ENCODE data around the gene SERINC1. TPM values are rescaled to one million over a fixed set of nuclear protein-coding genes. Genes with fewer than 3 reads are reported as not detected.
A peak's percentile ranks its signal among the peaks of the same experiment; 100 is the strongest.

Gene SERINC1
- total and polyA plus RNA-seq, 4 experiments from 2014 or later = 142 to 197 (median 144) TPM

DNA sequence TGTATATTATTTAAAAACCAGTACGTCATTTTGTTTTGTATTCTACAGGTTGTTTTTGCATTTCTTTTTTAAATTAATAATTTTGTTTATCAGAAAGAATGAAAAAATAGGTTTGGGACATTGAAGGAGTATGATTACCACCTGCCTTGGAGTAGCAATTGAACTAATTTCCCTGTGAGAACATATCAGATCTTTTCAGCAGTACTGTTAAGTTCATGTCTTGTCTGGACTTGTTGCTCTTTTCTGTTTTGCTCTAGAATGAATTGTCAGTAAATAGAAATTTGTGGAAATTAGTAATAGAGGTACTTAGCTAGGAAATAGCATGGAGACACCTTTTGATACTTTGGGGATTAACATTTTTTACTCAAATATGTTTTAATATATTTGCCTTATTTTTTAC is 47.9 kb downstream of the SERINC1 start:
- no peak overlapping the region for H3K4me3 ChIP-seq (ENCODE audit: low read length in 2 of 2)
- H3K9me3 ChIP-seq (ENCODE audit: control insufficient read depth in 1 of 2, low read length in 2 of 2) = no peaks in the 10 kb centered on the region
- intact Hi-C loops (cut with micrococcal nuclease) = no loop called here
- Mint-ChIP-seq H3K4me1 (no peaks in the 10 kb centered on the region), H3K9me3 (no peaks in the 10 kb centered on the region), H3K36me3 (peaks cover 57 to 66% of the 10 kb centered on the region in 2 donors), H3K27ac (no peak overlapping the region), H3K27me3 (no peaks in the 10 kb centered on the region), H3K4me3 (no peak overlapping the region)
- DNase-seq = no peak
- ChIA-PET POLR2A (ENCODE audit: partially characterized antibody) (no interaction called here), CTCF (ENCODE audit: partially characterized antibody) (no interaction called here)
- no peaks in the 10 kb centered on the region for H3K27me3 ChIP-seq (ENCODE audit: insufficient read depth, low read length)
- H3K27ac ChIP-seq (ENCODE audit: low read depth, low read length) = no peak overlapping the region
- H3K36me3 ChIP-seq (ENCODE audit: insufficient read depth, low read length) = peaks cover 38% of the 10 kb centered on the region
- H3K4me1 ChIP-seq (ENCODE audit: insufficient read depth, low read length) = no peaks in the 10 kb centered on the region

DNA sequence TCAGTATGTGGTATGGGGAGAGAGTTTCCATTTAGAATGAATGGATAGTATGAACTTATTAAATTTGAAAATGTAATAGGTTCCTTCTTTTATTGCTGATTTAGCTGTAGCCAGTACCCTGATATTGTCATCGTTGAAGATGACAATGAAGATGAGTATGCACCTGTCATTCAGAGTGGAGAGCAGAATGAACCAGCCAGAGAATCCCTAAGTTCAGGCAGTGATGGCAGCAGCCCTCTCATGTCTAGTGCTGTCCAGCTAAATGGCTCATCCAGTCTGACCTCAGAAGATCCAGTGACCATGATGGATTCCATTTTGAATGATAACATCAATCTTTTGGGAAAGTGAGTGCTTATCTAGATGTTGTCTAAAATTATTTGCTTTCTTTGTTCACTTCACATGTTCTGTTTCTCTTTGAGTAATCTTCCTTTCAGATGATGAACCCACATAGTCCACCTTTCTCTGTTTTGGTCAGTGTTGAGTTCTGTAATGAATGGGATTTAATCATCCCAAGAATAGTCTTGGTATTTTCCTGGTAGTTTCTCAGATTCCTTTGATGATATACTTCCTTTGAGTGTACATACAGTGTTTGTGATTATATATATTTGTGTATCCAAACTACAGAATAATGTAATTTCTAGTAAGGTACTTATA is 48.9 kb downstream of the SERINC1 start:
- Histone ChIP-seq H3K36me3 (ENCODE audit: insufficient read depth, low read length) (peaks cover 34% of the 10 kb centered on the region), H3K27ac (ENCODE audit: low read depth, low read length) (no peak overlapping the region), H3K9me3 (ENCODE audit: control insufficient read depth in 1 of 2, low read length in 2 of 2) (no peaks in the 10 kb centered on the region), H3K4me3 (ENCODE audit: low read length in 2 of 2) (no peak overlapping the region), H3K27me3 (ENCODE audit: insufficient read depth, low read length) (no peaks in the 10 kb centered on the region), H3K4me1 (ENCODE audit: insufficient read depth, low read length) (no peaks in the 10 kb centered on the region)
- Mint-ChIP-seq H3K4me1 (no peaks in the 10 kb centered on the region), H3K36me3 (peaks cover 54 to 62% of the 10 kb centered on the region in 2 donors), H3K27me3 (no peaks in the 10 kb centered on the region), H3K9me3 (no peaks in the 10 kb centered on the region), H3K27ac (no peak overlapping the region), H3K4me3 (no peak overlapping the region)
- POLR2A ChIA-PET (ENCODE audit: partially characterized antibody) = no interaction called here
- intact Hi-C loops (cut with micrococcal nuclease) = no loop called here
- no peak for DNase-seq
- CTCF ChIA-PET (ENCODE audit: partially characterized antibody) = no interaction called here

DNA sequence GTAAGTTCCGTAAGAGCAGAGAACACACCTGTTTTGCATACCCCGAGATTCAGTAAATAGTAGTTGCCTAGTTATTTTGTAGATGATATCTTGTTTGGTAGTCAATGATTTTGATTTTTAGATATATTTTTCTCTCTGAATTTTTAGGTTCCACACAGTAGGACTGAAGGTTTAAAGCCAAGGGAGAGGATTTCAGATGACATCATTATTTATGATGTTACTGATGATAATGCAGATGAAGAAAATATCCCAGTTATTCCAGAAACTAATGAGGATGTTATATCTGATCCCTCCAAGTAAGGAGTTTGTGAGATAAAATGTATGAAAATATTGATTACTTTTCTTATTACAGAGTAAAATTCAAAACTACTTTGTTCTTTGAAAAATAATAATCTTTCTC is 49.6 kb downstream of the SERINC1 start:
- Mint-ChIP-seq H3K4me3 (no peak overlapping the region), H3K4me1 (no peaks in the 10 kb centered on the region), H3K27me3 (no peaks in the 10 kb centered on the region), H3K36me3 (peaks cover 54 to 61% of the 10 kb centered on the region in 2 donors), H3K27ac (no peak overlapping the region), H3K9me3 (no peaks in the 10 kb centered on the region)
- H3K4me3 ChIP-seq (ENCODE audit: low read length in 2 of 2) = no peak overlapping the region
- DNase-seq = no peak
- H3K4me1 ChIP-seq (ENCODE audit: insufficient read depth, low read length) = no peaks in the 10 kb centered on the region
- intact Hi-C loops (cut with micrococcal nuclease) = no loop called here
- ChIA-PET POLR2A (ENCODE audit: partially characterized antibody) (no interaction called here), CTCF (ENCODE audit: partially characterized antibody) (no interaction called here)
- no peaks in the 10 kb centered on the region for H3K27me3 ChIP-seq (ENCODE audit: insufficient read depth, low read length)
- H3K36me3 ChIP-seq (ENCODE audit: insufficient read depth, low read length) = peaks cover 31% of the 10 kb centered on the region
- H3K9me3 ChIP-seq (ENCODE audit: control insufficient read depth in 1 of 2, low read length in 2 of 2) = no peaks in the 10 kb centered on the region
- no peak overlapping the region for H3K27ac ChIP-seq (ENCODE audit: low read depth, low read length)

DNA sequence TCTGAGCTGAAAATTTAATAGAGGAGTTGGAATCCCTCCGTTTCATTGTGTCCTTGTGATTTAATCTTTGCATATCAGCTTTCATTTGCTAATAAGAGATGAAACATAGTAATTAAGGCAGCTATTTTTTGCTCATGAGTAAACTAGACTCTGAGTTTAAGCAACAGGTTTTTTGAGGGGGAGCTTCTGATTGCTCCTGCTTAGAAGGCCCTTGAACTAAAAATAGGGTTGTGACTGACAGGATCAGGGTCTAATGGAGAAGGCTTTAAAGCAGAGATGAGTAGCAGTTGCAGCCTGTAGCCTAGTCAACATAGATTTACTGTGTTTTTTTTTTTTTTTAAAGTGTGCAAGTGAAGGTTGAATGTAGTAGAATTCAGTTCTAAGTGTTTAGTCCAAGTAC is 54.8 kb downstream of the SERINC1 start:
- intact Hi-C loops (cut with micrococcal nuclease) = no loop called here
- H3K27ac Mint-ChIP-seq = peak overlapping the region in 1 of 7 donors; percentile 55
- CTCF ChIA-PET (ENCODE audit: partially characterized antibody) = interaction anchor here (0.9 to 1.1 kb wide), 2 partner anchors 18 to 35 kb away, joined by 3 read pairs; partner anchors contain the start of gene HSF2

DNA sequence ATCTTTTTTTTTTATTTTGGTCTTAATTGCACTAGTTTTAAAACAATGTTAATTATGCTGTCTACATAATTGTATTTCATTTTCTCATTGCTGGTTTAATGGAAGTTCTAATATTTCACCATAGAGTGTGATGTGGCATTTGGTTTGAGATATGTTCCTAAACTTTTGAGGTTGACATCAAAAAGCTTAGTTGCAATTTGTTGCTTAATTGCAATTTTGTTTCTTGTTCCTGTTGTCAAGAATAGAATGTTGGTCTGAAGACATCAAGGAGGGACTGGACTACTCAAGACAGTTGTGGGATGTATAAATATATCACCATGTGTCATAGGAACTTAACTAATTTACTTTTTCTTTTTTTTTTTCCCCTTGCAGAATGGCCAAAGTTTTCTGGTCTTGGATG is 59.6 kb downstream of the SERINC1 start:
- no peaks in the 10 kb centered on the region for H3K36me3 ChIP-seq (ENCODE audit: insufficient read depth, low read length)
- no peaks in the 10 kb centered on the region for H3K27me3 ChIP-seq (ENCODE audit: insufficient read depth, low read length)
- no peak overlapping the region for H3K4me3 Mint-ChIP-seq
- H3K4me1 Mint-ChIP-seq = peaks cover 22 to 47% (median 33%) of the 10 kb centered on the region in 4 donors
- H3K27ac Mint-ChIP-seq = no peak overlapping the region
- H3K36me3 Mint-ChIP-seq = peaks cover 26 to 36% of the 10 kb centered on the region in 2 donors
- intact Hi-C loops (cut with micrococcal nuclease) = no loop called here
- H3K9me3 Mint-ChIP-seq = peaks cover 0 to 3% (median 0%) of the 10 kb centered on the region in 8 donors
- no peak for DNase-seq
- H3K9me3 ChIP-seq (ENCODE audit: control insufficient read depth in 1 of 2, low read length in 2 of 2) = no peaks in the 10 kb centered on the region
- no peak overlapping the region for H3K4me3 ChIP-seq (ENCODE audit: low read length in 2 of 2)
- ChIA-PET CTCF (ENCODE audit: partially characterized antibody) (interaction anchor here (1.1 to 1.6 kb wide), 2 partner anchors 13 to 79 kb away, joined by 4 to 6 read pairs; partner anchors contain the start of gene HSF2), POLR2A (ENCODE audit: partially characterized antibody) (no interaction called here)
- no peak overlapping the region for H3K27ac ChIP-seq (ENCODE audit: low read depth, low read length)
- no peaks in the 10 kb centered on the region for H3K27me3 Mint-ChIP-seq
- peaks cover 25% of the 10 kb centered on the region for H3K4me1 ChIP-seq (ENCODE audit: insufficient read depth, low read length)

More for the DNA sequence above, 54.8 kb downstream of the SERINC1 start:
- Mint-ChIP-seq H3K27me3 (no peaks in the 10 kb centered on the region), H3K36me3 (peaks cover 41 to 55% of the 10 kb centered on the region in 2 donors), H3K9me3 (no peaks in the 10 kb centered on the region), H3K4me3 (no peak overlapping the region), H3K4me1 (peaks cover 0 to 7% (median 3%) of the 10 kb centered on the region in 4 donors)
- no peak overlapping the region for H3K27ac ChIP-seq (ENCODE audit: low read depth, low read length)
- H3K36me3 ChIP-seq (ENCODE audit: insufficient read depth, low read length) = peaks cover 7% of the 10 kb centered on the region
- no peak for DNase-seq
- no peaks in the 10 kb centered on the region for H3K4me1 ChIP-seq (ENCODE audit: insufficient read depth, low read length)
- POLR2A ChIA-PET (ENCODE audit: partially characterized antibody) = interaction anchor here (1.5 kb wide), 1 partner anchor 54 kb away, joined by 4 read pairs; no protein-coding TSS in a partner anchor
- no peaks in the 10 kb centered on the region for H3K27me3 ChIP-seq (ENCODE audit: insufficient read depth, low read length)
- H3K4me3 ChIP-seq (ENCODE audit: low read length in 2 of 2) = no peak overlapping the region
- no peaks in the 10 kb centered on the region for H3K9me3 ChIP-seq (ENCODE audit: control insufficient read depth in 1 of 2, low read length in 2 of 2)

DNA sequence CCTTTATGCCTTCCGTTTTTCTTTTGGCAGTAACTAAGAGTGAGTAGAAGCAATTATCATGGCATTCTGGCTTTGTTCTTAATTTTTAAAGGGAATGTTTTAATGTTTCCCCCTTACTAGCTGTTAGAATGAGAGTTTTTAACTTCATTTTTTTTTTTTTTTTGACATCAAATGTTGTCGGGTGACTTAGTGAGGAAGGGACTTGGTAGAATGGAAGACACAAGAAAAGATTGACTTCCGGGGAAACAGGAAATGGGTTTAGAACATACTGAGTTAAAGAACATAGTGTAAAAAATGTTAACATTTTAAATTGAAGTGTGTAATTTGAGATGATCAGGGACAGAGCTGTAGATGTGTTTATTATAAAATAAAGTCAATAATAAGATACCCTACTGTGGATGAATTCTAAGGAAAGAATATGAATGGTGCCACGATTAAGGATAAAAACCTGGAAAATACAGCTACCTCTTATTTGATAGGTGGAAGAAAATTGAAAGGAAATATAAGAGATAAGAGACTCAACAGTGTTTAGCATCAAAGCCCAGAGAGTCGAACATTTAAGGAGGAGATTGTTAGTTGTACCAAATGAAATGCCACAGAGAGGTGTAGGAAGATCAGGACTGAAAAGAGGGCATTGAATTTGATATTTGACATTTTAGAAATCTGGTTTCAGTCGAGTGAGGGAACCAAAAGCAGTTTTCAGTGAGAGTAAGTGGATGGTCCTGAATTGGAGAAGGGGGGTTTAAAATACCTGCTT is 62.7 kb downstream of the SERINC1 start:
- intact Hi-C loops (cut with micrococcal nuclease) = loop anchor here (1.0 to 2.0 kb wide), 2 partner anchors 10 to 62 kb away; partner anchors contain the start of genes HSF2 and SERINC1
- Histone ChIP-seq H3K36me3 (ENCODE audit: insufficient read depth, low read length) (no peaks in the 10 kb centered on the region), H3K27ac (ENCODE audit: low read depth, low read length) (peak overlapping the region; percentile 45), H3K9me3 (ENCODE audit: control insufficient read depth in 1 of 2, low read length in 2 of 2) (no peaks in the 10 kb centered on the region), H3K4me1 (ENCODE audit: insufficient read depth, low read length) (peaks cover 25% of the 10 kb centered on the region), H3K27me3 (ENCODE audit: insufficient read depth, low read length) (no peaks in the 10 kb centered on the region), H3K4me3 (ENCODE audit: low read length in 2 of 2) (no peak overlapping the region)
- Mint-ChIP-seq H3K27me3 (no peaks in the 10 kb centered on the region), H3K4me1 (peaks cover 34 to 71% (median 54%) of the 10 kb centered on the region in 4 donors), H3K36me3 (peaks cover 17% of the 10 kb centered on the region in 2 donors), H3K27ac (peak overlapping the region; percentile 76 to 95 (median 88)), H3K9me3 (peaks cover 0 to 3% (median 0%) of the 10 kb centered on the region in 8 donors), H3K4me3 (peak overlapping the region; percentile 70 to 85 (median 75))
- POLR2A ChIA-PET (ENCODE audit: partially characterized antibody) = interaction anchor here (1.0 to 4.5 kb wide), 4 partner anchors 10 to 63 kb away, joined by 3 to 23 read pairs (median 7); partner anchors contain the start of genes HSF2 and SERINC1
- CTCF ChIA-PET (ENCODE audit: partially characterized antibody) = interaction anchor here (0.7 to 1.5 kb wide), 3 partner anchors 9 to 83 kb away, joined by 3 to 5 read pairs (median 4); partner anchors contain the start of gene HSF2
- peak in 4 of 5 donors; percentile 30 to 44 (median 35) for DNase-seq

DNA sequence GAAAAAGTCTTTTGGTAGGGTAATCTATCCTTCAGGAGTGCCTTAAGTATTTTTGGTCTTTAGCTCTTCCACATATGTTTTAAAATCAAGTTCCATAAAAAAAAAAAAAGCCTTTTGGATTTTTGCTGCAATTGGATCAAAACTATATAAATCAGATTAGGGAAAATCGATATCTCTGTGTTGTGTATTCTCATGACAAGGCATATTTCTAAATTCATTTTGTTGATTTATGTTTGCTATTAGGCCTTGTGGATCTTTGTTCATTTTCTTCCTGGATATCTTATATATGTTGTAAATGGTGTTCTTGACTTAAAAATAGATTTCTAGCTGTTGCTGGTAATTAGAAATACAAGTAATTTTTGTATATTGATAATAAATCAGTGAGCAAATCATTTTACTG is 63.4 kb downstream of the SERINC1 start:
- Histone ChIP-seq H3K4me3 (ENCODE audit: low read length in 2 of 2) (no peak overlapping the region), H3K27ac (ENCODE audit: low read depth, low read length) (peak overlapping the region; percentile 45), H3K27me3 (ENCODE audit: insufficient read depth, low read length) (no peaks in the 10 kb centered on the region), H3K9me3 (ENCODE audit: control insufficient read depth in 1 of 2, low read length in 2 of 2) (no peaks in the 10 kb centered on the region), H3K36me3 (ENCODE audit: insufficient read depth, low read length) (no peaks in the 10 kb centered on the region), H3K4me1 (ENCODE audit: insufficient read depth, low read length) (peaks cover 26% of the 10 kb centered on the region)
- no peaks in the 10 kb centered on the region for H3K27me3 Mint-ChIP-seq
- ChIA-PET POLR2A (ENCODE audit: partially characterized antibody) (interaction anchor here (1.1 to 4.5 kb wide), 3 partner anchors 9 to 63 kb away, joined by 4 to 23 read pairs (median 10); partner anchors contain the start of genes HSF2 and SERINC1), CTCF (ENCODE audit: partially characterized antibody) (interaction anchor here (0.7 kb wide), 2 partner anchors 11 to 84 kb away, joined by 4 to 5 read pairs; no protein-coding TSS in a partner anchor)
- no peak for DNase-seq
- H3K27ac Mint-ChIP-seq = peak overlapping the region; percentile 76 to 95 (median 88)
- peaks cover 0 to 3% (median 0%) of the 10 kb centered on the region in 8 donors for H3K9me3 Mint-ChIP-seq
- H3K4me1 Mint-ChIP-seq = peaks cover 35 to 74% (median 56%) of the 10 kb centered on the region in 4 donors
- peak overlapping the region; percentile 70 to 85 (median 75) for H3K4me3 Mint-ChIP-seq
- H3K36me3 Mint-ChIP-seq = peaks cover 11% of the 10 kb centered on the region in 2 donors
- intact Hi-C loops (cut with micrococcal nuclease) = loop anchor here (1.0 to 2.0 kb wide), 2 partner anchors 9 to 63 kb away; partner anchors contain the start of genes HSF2 and SERINC1
